GM12891 (cell line): ENCODE measurements around the gene MTMR3.
A peak's percentile ranks its signal among the peaks of the same experiment; 100 is the strongest.

Source experiments
- DNase-seq: peaks from one replicate; pipeline ENCODE4 v3.0.0; 2011; ENCODE audit warnings: low spot score; ENCODE audit not compliant: insufficient read length
- FAIRE-seq: peaks from 2 replicates; lab custom pipeline; 2011; peaks lifted over from hg19 to GRCh38; lab: Jason Lieb, UNC
- PAX5 ChIP-seq: IDR thresholded peaks from 2 replicates; pipeline ENCODE4 v1.6.1; 2011; ENCODE audit warnings: low read length, moderate library complexity, mild to moderate bottlenecking; ENCODE audit not compliant: insufficient read depth, severe bottlenecking
- POLR2A ChIP-seq: IDR thresholded peaks from 2 replicates; pipeline ENCODE4 v1.6.1; 2011; ENCODE audit warnings: low read depth, low read length, control low read depth
- POLR2AphosphoS5 ChIP-seq: IDR thresholded peaks from 2 replicates; pipeline ENCODE4 v1.6.1; 2011; ENCODE audit warnings: low read depth, low read length, control low read depth
- POU2F2 ChIP-seq: IDR thresholded peaks from 2 replicates; pipeline ENCODE4 v1.6.1; 2011; ENCODE audit warnings: low read depth, mild to moderate bottlenecking, control low read depth, low read length, moderate library complexity
- SPI1 ChIP-seq: IDR thresholded peaks from 2 replicates; pipeline ENCODE4 v1.6.1; 2011; ENCODE audit warnings: low read depth, low read length, control low read depth
- TAF1 ChIP-seq: IDR thresholded peaks from 2 replicates; pipeline ENCODE4 v1.6.1; 2011; ENCODE audit warnings: low read depth, low read length, control low read depth

Gene MTMR3

DNA sequence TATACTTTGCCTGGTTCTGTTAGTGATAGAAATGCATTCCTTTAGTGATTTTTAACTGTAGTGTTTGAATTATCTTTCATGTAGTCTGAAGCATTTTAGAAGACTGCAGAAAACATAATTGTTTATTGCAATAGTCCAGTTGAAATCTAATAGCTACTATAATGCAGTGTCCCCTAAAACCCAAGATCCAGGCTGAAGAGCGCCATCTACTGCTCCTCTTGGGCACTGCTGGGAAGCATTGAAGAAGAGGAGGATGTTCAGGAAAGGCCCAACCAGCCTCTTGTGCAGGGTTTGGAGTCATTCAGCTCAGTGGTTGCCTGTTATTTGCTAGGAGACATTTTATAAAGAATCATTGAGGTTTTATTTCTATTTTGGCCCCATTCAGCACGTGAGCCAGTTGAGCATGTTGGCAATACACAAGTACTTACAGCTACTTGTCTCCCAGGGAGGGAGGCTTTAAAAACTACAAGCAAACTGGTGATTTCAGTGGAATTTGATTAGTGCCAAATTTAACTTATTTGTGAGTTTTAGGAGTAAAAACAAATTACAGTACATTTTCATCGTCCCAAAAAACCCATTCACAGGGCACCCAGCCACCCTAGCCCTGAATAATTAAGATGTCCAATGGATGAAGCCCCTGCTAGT, 122.4 kb downstream of the MTMR3 start:
- DNase-seq, result no peak
- TF ChIP-seq POLR2A, result no peak
- TF ChIP-seq TAF1, result no peak
- no peak for TF ChIP-seq PAX5
- no peak for TF ChIP-seq SPI1
- TF ChIP-seq POLR2AphosphoS5, result no peak
- no peak; the same call in 1 of the 2 replicates for TF ChIP-seq POU2F2
- peak; percentile 82 for FAIRE-seq

DNA sequence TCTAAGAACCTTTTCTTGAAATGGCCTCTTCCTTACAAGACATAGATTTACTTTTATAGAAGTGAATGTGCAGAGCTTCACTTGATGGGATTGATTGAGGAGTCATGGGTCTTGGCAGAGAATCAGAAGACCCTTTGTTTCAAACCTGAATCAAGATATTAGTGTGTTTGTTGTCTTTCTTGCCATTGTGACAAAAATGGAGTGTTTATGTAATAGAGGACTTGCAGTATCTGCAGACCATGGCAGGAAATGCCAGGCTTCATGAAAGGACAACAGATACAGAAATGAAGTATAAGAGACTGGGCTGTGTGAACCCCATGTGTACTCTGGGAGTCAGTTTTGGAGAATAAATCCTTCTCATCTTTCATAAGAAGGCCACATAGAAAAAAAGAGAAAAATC, 124.4 kb downstream of the MTMR3 start:
- TF ChIP-seq POLR2A, result no peak
- TF ChIP-seq PAX5, result no peak
- no peak for TF ChIP-seq POU2F2
- no peak for TF ChIP-seq TAF1
- TF ChIP-seq POLR2AphosphoS5, result no peak
- TF ChIP-seq SPI1, result no peak
- FAIRE-seq (no peak), DNase-seq (no peak)

DNA sequence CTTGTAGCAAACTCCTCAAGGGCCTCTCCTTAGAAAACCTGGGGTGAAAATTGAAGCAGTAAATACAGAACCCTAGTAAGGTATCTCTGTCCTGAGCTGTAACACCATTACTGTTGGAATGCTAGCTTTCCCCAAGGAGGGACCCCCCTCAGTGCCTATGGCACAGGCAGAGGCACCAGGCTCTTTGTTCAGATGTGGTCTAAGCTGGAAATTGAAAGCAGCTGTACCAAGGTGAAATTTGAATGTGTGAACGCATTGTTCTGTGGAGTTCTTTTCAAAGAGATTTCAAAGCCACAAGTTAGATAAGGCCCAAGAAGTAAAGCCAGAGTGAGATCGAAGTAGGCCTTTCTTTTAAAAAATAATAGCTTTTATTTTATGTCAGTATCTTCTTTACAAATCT, 125.4 kb downstream of the MTMR3 start:
- TF ChIP-seq PAX5 (no peak), POLR2AphosphoS5 (no peak), SPI1 (no peak), TAF1 (no peak), POLR2A (no peak), POU2F2 (no peak)
- FAIRE-seq, result no peak

GRCh38 chr22:30009478-30009877, 126.5 kb downstream of the MTMR3 start:
- no peak for FAIRE-seq
- no peak for TF ChIP-seq POLR2A
- no peak for TF ChIP-seq SPI1
- no peak for TF ChIP-seq PAX5
- TF ChIP-seq POU2F2, result no peak
- no peak for TF ChIP-seq TAF1
- TF ChIP-seq POLR2AphosphoS5, result no peak
- no peak for DNase-seq

More for the DNA sequence above, 125.4 kb downstream of the MTMR3 start:
- DNase-seq, result no peak

DNA sequence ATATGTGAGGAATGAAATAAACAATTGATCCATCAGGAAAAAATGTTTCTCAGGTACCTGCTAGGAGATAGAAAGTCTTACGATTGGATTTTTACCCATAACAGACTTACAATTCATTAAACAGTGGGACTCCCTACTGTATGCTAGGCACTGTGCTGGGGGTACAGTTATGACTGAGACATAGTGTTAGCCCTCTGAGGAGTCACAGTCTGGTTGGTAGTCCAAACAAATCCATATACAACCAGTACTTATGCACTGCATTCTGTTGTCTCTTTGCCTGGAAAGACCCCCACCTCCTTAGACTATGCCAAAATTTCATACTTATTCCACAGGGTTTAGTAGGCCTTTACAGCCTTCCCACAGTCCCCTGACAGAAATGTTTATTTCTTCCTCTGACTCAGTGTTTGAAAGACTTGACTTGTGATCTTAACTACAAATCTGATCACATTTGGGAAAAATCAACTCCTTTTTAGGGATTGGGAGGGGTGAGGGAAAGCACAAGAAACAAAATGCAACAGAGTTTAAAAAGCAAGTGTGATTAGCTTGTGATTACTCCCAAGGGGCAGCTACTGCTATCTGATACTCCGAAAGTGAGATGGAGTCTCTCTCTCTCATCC, 127.9 kb downstream of the MTMR3 start:
- no peak for FAIRE-seq

GRCh38 chr22:30013201-30013600, 130.2 kb downstream of the MTMR3 start:
- TF ChIP-seq POU2F2 (no peak), SPI1 (no peak), POLR2A (no peak), TAF1 (no peak), POLR2AphosphoS5 (no peak), PAX5 (no peak)
- DNase-seq, result no peak
- no peak for FAIRE-seq

More for the DNA sequence above, 127.9 kb downstream of the MTMR3 start:
- DNase-seq, result no peak
- TF ChIP-seq POU2F2 (no peak), POLR2AphosphoS5 (no peak), TAF1 (no peak), POLR2A (no peak), SPI1 (no peak), PAX5 (no peak)

- FAIRE-seq (no peak), DNase-seq (no peak)
- TF ChIP-seq POLR2AphosphoS5, result no peak
- no peak for TF ChIP-seq POU2F2
- no peak for TF ChIP-seq POLR2A
- TF ChIP-seq SPI1, result no peak
- TF ChIP-seq PAX5, result no peak
- no peak for TF ChIP-seq TAF1
Measured at GRCh38 chr22:30014244-30014643, 131.3 kb downstream of the MTMR3 start.

GRCh38 chr22:30015229-30015797, 132.3 kb downstream of the MTMR3 start:
- no peak for DNase-seq
- TF ChIP-seq POLR2A (no peak), TAF1 (no peak), POU2F2 (no peak), POLR2AphosphoS5 (no peak), SPI1 (no peak), PAX5 (no peak)
- no peak for FAIRE-seq

DNA sequence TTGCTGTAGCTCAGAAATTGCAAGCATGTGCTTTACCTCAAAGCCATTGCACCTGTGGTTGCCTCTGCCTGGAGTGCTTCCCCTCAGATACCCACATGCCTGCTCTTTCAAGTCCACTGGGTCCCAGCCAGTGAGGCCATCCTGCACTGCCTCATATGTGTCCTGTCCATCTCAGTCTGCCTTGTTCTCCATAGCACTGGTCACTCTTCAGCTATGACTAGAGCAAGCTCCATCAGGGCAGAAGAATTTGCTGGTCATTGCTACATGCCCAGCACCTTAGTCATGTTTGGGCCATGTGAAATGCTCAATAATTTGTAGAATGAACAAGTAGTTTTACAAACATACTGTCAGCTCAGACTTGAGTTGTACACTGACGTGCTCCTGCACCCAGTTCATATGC, 132.9 kb downstream of the MTMR3 start:
- FAIRE-seq, result no peak
- no peak for TF ChIP-seq SPI1
- TF ChIP-seq POLR2AphosphoS5, result no peak
- no peak for TF ChIP-seq PAX5
- no peak for TF ChIP-seq POU2F2
- TF ChIP-seq POLR2A, result no peak
- no peak for TF ChIP-seq TAF1

More for the DNA sequence above, 132.9 kb downstream of the MTMR3 start:
- DNase-seq, result no peak
